AG20443 (cell line): ENCODE results near the gene BIK.
"Not testable (repeated sequence)": the region's sequence is repeated elsewhere in the genome, so short reads cannot be mapped to it uniquely, and the experiment has no call there.

Source experiments
- DNase-seq: peaks from one replicate; pipeline ENCODE4 v3.0.0; 2012; ENCODE audit warnings: low spot score, mixed read lengths

BIK gene, protein sequence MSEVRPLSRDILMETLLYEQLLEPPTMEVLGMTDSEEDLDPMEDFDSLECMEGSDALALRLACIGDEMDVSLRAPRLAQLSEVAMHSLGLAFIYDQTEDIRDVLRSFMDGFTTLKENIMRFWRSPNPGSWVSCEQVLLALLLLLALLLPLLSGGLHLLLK

DNA sequence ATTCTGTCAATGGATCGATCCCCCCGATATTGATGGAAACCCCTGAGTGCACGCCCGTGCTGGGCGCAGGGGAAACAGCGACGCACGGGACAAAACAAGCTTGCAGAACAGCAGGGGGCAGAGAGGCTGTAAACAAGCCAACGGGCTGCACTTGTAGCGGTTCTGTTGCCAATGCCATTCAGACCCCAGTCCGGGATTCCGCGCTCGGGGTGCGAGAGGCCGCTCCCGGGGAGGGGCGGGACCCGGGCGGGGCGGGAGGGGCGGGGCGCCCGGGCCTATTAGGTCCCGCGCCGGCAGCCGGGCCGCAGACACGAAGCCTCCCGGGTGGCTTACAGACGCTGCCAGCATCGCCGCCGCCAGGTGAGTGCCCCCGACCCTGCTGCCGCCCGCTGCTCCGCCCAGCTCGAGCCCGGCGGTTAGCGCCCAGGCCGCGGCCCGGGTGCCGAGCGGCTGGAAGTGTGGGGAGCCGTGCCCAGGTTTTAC is at the start of gene BIK:
Gene BIK (plus strand): TSS at position 307 of the 483 bp plus-strand sequence. CDS start 13,273 bp downstream, outside the sequence.
- DNase-seq: peak; percentile 61

- DNase-seq: no peak
Measured at GRCh38 chr22:43066134-43066533, 44.4 kb upstream of the BIK start.

DNA sequence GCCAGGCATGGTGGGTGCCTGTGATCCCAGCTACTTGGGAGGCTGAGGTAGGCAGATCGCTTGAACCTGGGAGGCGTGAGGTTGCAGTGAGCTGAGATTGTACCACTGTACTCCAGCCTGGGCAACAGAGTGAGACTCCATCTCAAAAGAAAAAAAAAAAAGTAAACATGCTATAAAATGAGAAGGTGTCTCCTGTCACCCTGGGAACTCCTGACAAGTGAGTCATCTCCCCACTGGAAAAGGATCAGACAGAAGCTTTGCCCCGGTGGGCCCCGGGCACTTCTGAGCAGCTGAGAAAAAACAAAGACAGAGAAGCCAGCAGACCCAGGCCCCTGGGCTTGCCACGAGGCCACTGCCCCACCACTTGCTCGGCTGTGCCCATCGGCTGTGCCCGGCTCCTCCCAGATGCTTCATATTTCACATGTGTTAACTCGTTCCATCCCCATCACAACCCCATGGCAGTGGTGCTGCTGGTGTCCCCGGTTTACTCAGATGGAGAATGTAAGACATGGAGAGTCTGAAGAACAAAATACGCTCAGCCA is 43.6 kb upstream of the BIK start:
- DNase-seq: no peak

DNA sequence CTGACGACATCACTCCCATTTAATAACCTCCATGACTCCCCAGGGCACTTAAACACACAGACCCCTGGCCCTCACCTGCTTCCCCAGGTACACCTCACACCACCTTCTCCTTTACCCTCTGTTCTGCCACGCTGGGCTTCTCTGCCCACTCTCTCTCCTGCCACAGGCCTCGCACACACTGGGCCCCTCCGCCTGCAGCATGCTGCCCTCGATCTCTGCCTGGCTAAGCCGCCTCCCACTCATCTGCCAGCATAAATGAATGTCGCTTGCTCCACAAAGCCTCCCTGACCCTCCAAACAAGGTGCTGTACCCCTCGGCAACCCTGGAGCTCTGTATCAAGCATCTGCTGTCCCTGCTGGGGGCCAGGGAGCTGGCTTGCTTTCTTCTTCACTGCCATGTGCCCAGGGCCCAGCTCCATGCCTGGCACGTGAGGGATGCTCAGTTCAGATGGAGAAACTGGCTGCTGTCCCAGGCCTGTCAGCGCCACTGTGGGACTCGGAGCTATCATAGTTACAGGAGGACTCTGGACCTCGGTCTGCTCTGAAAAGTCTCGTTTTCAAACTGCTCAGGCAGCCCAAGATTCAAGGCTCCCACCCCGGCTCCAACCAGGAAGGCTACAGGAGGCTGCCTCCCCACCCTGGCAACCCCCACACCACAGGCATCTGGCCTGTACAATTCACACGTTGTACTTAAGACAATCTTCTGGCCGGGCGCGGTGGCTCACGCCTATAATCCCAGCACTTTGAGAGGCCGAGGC is 33.3 kb upstream of the BIK start:
- DNase-seq: no peak

DNA sequence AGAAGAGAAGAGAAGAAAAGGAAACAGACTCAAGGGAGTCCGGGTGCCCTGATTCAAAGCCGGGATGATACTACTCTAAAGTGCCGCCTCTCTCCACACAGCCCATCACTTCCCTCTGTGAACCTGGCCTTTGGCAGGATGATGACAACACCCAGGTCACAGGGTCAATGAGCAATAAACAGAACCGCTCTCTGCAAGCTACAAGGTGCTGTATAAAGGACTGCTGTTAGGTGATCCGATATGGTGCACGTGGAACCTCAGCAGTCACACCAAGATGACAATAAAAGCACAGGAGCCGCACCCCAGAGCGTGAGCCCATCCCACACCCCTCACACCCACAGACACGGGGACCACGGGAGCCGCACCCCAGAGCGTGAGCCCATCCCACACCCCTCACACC is 32.0 kb upstream of the BIK start:
- no peak for DNase-seq

DNA sequence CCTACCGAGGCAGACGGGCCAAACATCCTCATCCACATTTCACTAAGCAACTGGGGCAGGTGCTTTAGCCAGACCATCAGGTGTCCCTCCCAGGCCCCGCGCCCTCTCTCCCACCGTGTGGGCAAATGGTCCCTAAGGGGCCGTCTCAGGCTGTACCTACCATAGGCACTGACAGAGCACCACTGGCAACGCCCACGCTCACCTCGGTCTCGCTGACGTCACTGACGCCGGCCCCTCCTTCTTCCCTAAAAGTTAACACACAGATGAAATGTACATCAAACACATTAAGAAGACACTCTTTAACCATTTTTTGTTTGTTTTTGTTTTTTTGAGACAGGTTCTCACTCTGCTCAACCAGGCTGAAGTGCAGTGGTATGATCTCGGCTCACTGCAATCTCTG is 30.8 kb upstream of the BIK start:
- DNase-seq: no peak

DNA sequence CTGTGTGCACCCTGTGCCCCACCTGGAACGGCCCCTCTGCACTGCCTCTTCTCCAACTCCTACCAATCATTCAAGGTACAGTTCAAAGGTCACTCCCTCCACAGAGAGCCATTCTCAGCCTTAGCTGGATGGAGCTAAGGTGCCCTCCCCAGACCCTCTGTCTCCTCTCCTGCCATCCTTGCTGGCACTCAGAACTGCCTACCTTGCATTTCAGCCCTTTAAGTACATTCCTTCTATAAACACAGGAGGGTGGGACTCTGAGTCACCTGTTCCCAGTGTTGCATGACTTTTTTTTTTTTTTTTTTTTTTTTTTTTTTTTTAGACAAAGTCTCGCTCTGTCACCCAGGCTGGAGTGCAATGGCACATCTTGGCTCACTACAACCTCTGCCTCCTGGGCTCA is 29.9 kb upstream of the BIK start:
- no peak for DNase-seq

- DNase-seq: no peak
Measured at GRCh38 chr22:43081968-43082367, 28.6 kb upstream of the BIK start.

DNA sequence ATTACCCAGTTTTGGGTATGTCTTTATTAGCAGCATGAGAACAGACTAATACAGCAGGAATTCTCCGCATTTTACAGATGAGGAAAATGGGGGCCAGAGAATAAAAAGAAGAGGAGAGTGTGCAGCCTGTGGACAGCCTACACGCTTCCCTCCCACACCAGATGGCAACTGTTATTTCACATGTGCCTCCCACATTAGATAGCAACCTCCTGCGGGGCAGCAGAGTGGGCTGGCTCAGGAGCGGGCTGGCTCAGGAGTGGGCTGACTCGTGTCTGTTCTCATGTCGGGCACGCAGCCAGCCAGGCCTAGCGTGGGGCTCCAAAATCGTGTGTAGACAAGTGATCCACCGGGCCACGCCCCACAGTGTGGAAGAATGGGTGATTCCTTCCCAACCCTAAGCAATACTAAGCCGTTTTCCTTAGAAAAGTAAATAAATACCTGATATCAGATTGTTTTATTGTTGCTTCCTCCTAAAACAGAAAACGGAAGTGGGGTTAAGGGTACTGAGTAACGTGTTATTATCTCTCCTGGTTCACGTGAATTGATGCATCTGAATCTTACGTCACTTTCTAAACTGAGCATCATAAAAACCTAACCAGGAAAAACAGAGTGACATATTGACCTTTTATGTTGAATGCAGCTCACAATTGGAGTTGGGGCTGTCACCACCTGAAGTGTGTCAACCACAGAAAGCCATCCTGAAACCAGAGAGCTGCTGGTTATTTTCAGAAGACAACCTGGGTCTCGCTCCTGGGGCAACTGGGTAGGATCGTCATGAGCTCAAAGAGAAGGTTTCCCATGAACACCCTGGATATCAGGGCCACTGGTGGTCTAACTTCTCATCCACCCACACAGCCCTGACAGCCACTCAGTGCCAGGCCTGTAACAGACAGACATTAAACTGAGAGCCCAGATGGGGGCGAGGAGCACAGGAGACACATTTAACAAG is 24.6 kb upstream of the BIK start:
- DNase-seq: no peak

GRCh38 chr22:43088627-43088983 is 21.9 kb upstream of the BIK start:
- DNase-seq: no peak

DNA sequence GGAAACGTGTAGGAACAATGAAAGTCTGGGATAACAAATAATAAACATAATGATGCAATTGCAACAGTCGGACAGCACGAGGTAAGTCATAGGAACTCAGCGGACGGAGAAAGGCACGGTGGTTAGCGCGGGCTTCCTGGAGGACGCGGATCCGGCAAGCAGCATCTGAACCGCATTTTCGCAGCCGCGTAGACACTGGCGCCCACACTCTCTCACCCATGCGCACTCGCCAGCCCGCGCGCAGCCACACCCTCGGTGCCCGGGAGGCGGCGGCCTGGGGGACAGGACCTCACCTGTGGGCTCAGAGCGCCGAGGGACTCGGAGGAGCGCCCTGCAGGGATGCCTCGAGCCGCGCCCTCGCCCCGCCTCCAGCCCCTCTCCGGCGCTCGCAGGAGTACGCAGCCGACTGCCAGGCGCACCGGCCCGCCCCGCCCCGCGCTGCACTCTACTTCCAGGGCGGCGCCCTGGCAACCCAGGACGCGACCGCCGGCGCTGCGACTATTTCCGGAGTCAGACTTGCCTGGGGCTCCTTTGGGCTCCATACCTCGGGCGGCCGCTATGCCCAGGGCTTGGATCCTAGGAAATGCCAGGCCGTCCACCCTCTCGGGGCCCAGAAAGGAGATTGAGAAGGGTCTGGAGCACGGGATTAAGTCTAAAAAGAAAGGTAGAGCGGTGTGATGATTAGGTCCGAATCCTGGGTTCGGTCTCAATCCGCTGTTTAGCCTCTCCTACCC is 21.4 kb upstream of the BIK start, which contains the start of gene TTLL1:
Gene TTLL1 (minus strand): TSS at position 408 of the 734 bp plus-strand sequence. CDS start 13,805 bp downstream, outside the sequence.
- DNase-seq: peak; percentile 98

DNA sequence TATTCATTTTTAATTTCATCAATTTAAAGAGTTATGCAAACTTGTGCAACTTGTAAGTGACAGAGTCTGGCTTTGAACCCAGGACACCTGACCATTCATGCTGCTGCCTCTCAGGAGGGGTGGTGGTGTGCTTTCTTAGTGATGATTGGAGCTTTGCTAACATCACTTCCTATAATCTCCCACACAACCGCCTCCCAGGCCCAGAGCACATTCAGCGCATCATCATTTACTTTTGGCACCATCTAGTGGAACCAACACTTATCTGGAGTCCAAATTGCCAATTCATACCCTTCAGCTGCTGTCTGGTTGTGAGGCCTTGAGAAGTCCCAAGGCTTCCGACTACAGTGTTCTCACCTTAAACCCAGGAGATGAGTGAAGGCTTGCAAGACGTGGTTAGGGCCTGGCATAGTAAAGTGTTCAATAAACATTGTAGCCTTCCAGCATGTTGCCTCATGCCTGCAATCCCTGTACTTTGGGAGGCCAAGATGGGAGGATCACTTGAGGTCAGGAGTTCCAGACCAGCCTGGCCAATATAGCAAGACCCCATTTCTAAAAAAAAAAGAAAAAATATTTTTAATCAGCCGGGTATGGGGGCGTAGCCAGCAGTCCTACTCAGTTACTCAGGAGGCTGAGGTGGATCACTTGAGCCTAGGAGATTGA is 20.3 kb upstream of the BIK start:
- DNase-seq: peak; percentile 90

- no peak for DNase-seq
Measured at GRCh38 chr22:43092085-43092484, 18.5 kb upstream of the BIK start.

DNA sequence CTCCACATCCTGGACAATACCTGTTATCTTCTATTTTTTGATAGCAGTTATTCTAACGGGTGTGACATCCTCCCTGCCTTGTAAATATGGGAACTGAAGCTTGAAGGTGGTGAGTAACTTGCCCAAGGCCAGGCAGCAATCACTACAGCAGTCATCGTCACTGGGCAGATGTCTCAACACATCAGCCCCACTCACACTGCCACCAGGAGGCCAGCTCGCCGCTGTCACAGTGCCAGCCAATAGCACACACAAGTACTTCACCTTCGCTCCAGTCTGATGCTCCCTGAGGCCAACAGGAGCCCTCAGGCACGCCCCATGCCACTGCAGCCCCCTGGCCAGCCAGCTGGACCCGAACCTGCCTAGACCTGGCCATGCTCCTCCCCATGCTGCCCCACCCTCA is 16.5 kb upstream of the BIK start:
- peak; percentile 49 for DNase-seq

GRCh38 chr22:43094551-43094950 is 16.0 kb upstream of the BIK start:
- no peak for DNase-seq

DNA sequence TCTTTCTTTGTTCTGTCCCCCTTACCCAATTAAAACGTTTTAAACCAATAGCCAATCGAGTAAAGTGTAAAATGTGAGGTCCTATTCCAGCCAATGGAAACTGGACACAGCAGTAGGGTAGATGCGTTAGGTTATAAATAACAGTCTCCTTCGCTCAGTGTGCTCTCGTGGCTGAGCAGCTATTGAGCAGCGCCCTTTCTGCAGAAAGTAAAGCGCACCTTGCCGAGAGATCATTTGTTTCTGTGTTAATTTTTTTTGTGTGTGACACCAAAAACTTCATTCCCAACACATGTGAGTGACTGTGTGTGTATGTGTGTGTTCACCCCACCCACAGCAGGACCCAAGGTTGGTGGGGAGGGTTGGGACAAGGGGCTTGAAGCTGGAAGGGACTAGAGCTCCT is 14.1 kb upstream of the BIK start:
- no peak for DNase-seq

GRCh38 chr22:43098356-43098755 is 12.2 kb upstream of the BIK start:
- DNase-seq: no peak

DNA sequence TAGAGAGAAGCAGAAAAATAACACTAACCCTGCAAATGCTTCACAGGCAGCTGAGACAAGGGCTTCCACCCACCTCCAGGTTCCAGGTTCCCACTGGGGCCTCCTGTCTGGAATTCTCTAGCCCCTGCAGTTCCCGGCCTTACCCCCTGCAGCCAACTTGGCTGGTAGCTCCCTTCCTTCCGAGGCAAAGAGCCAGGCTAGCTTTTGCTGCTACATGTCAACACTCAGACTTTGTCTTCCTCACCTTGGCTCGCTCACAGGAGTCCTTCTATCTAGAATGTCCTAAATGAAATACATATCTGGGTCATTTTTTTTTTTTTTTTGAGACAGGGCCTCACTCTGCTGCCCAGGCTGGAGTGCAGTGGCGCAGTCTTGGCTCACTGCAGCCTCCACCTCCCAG is 11.5 kb upstream of the BIK start:
- DNase-seq: no peak

- DNase-seq: no peak
Measured at GRCh38 chr22:43100225-43100624, 10.3 kb upstream of the BIK start.

GRCh38 chr22:43101306-43101705 is 9.2 kb upstream of the BIK start:
- no peak for DNase-seq

GRCh38 chr22:43104056-43104625 is 6.4 kb upstream of the BIK start:
- DNase-seq: not testable (repeated sequence)
